OCI-LY7 (cell line): Measurements from ENCODE around the gene DAPK1. TPM values are rescaled to one million over a fixed set of nuclear protein-coding genes. Genes with fewer than 3 reads are reported as not detected.

Source experiments
- BruUV-seq: library from RNA; stranded (reverse); fragments of 400-500 nt; replicated peaks from 2 replicates; lab custom pipeline; 2021; lab: Mats Ljungman, UMichigan
- CTCF ChIA-PET: fragments of 300-600 bp; sonication (Branson Sonifier 250); formaldehyde crosslinking; loops from one replicate; lab custom pipeline; 2022; ENCODE audit warnings: antibody characterized with exemption; ENCODE audit not compliant: unreplicated experiment; lab: Charles Lee
- POLR2A ChIA-PET: fragments of 300-600 bp; sonication (Branson Sonifier 250); formaldehyde crosslinking; loops from one replicate; lab custom pipeline; 2022; ENCODE audit warnings: antibody characterized with exemption; lab: Charles Lee
- DNase-seq: peaks from one replicate; pipeline ENCODE4 v3.0.0-alpha.2; 2015; ENCODE audit warnings: low spot score
- H2AFZ ChIP-seq: fragments of 200-600 bp; sonication (generic), shearing (Covaris generic); 2 replicates; pipeline ENCODE4 v1.6.1; 2014; ENCODE audit warnings: mild to moderate bottlenecking, antibody characterized with exemption, low read length, moderate library complexity
- H3K27ac ChIP-seq: fragments of 200-600 bp; sonication (generic); 2 replicates; pipeline ENCODE4 v1.5.1; 2014; ENCODE audit warnings: mixed run types, low read depth, mild to moderate bottlenecking, moderate library complexity, low read length, inconsistent platforms; ENCODE audit not compliant: poor library complexity, severe bottlenecking
- H3K36me3 ChIP-seq: fragments of 200-600 bp; sonication (generic); 2 replicates; pipeline ENCODE4 v1.6.1; 2014; ENCODE audit warnings: mild to moderate bottlenecking, antibody characterized with exemption, low read length, moderate library complexity, mixed read lengths; ENCODE audit not compliant: insufficient read depth
- H3K4me1 ChIP-seq: fragments of 200-600 bp; sonication (generic); 2 replicates; pipeline ENCODE4 v1.5.1; 2014; ENCODE audit warnings: mild to moderate bottlenecking, low read length; ENCODE audit not compliant: insufficient read depth, poor library complexity, severe bottlenecking
- H3K4me2 ChIP-seq: fragments of 200-600 bp; sonication (generic); 2 replicates; pipeline ENCODE4 v1.6.1; 2014; ENCODE audit warnings: mild to moderate bottlenecking, low read length
- H3K4me3 ChIP-seq: fragments of 200-600 bp; sonication (generic); 2 replicates; pipeline ENCODE4 v1.5.1; 2014; ENCODE audit warnings: mild to moderate bottlenecking, low read depth, low read length; ENCODE audit not compliant: poor library complexity, severe bottlenecking
- H3K79me2 ChIP-seq: fragments of 200-600 bp; sonication (generic); 2 replicates; pipeline ENCODE4 v1.6.1; 2016; ENCODE audit warnings: low read depth, mild to moderate bottlenecking, low read length, moderate library complexity, mixed read lengths; ENCODE audit not compliant: insufficient read depth
- H3K9me2 ChIP-seq: fragments of 200-600 bp; sonication (generic); 2 replicates; pipeline ENCODE4 v1.6.1; 2016; ENCODE audit warnings: mild to moderate bottlenecking, low read length, mixed read lengths; ENCODE audit not compliant: insufficient read depth
- H3K9me3 ChIP-seq: fragments of 200-600 bp; sonication (generic); 2 replicates; pipeline ENCODE4 v1.6.1; 2014; ENCODE audit warnings: mild to moderate bottlenecking, mixed run types, low read length, mixed read lengths
- H4K20me1 ChIP-seq: fragments of 200-600 bp; sonication (generic); 2 replicates; pipeline ENCODE4 v1.6.1; 2014; ENCODE audit warnings: mild to moderate bottlenecking, antibody characterized with exemption, low read length, moderate library complexity, mixed read lengths; ENCODE audit not compliant: insufficient read depth
- CTCF ChIP-seq: fragments of 200-600 bp; sonication (generic); conservative IDR thresholded peaks from 2 replicates; pipeline ENCODE4 v1.5.1; 2014; ENCODE audit warnings: mild to moderate bottlenecking, antibody characterized with exemption, low read length, moderate library complexity, mixed read lengths
- EZH2phosphoT487 ChIP-seq: fragments of 200-600 bp; sonication (generic); IDR thresholded peaks from 2 replicates; pipeline ENCODE4 v1.6.1; 2018; ENCODE audit warnings: low read depth, borderline replicate concordance, mild to moderate bottlenecking, mixed run types, antibody characterized with exemption, low read length, moderate library complexity, mixed read lengths
- intact Hi-C: fragments of 100-400 bp; cut with micrococcal nuclease; formaldehyde crosslinking; loops from one replicate; pipeline ENCODE4 v1.10.0; 2022; ENCODE audit not compliant: unreplicated experiment
- total RNA-seq, 2 experiments: library from RNA; depleted of rRNA in 1 of 2; stranded (reverse); fragments of >200 nt in 1 of 2; shearing (Covaris generic) in 1 of 2; gene quantifications; 2 replicates each; pipeline ENCODE4 v1.2.3, GENCODE V29; 2014 to 2022

Gene DAPK1
- total RNA-seq, 2 experiments from 2014 or later = 0.25 to 3.5 TPM

- Histone ChIP-seq H3K4me2 (no peak overlapping the region), H3K36me3 (no peaks in the 10 kb centered on the region), H3K4me3 (no peak overlapping the region), H3K27ac (no peak overlapping the region), H2AFZ (no peak overlapping the region), H3K9me3 (no peaks in the 10 kb centered on the region), H3K4me1 (no peaks in the 10 kb centered on the region), H4K20me1 (no peaks in the 10 kb centered on the region), H3K79me2 (no peaks in the 10 kb centered on the region), H3K9me2 (no peaks in the 10 kb centered on the region)
- no TSS peak for BruUV-seq
- DNase-seq = no peak
- ChIA-PET CTCF (no interaction called here), POLR2A (no interaction called here)
- no peak for TF ChIP-seq EZH2phosphoT487
- TF ChIP-seq CTCF = no peak
- intact Hi-C loops = no loop called here
These were observed 221.4 kb downstream of the DAPK1 start for GRCh38 chr9:87718852-87719612.

GRCh38 chr9:87720173-87720572 is 222.5 kb downstream of the DAPK1 start:
- H3K9me3 ChIP-seq = no peaks in the 10 kb centered on the region
- no peak overlapping the region for H2AFZ ChIP-seq
- H3K4me2 ChIP-seq = no peak overlapping the region
- TF ChIP-seq EZH2phosphoT487 = no peak
- no peak for TF ChIP-seq CTCF
- H3K4me3 ChIP-seq = no peak overlapping the region
- H4K20me1 ChIP-seq = no peaks in the 10 kb centered on the region
- no peaks in the 10 kb centered on the region for H3K9me2 ChIP-seq
- no peaks in the 10 kb centered on the region for H3K36me3 ChIP-seq
- intact Hi-C loops = no loop called here
- H3K27ac ChIP-seq = no peak overlapping the region
- ChIA-PET POLR2A (no interaction called here), CTCF (no interaction called here)
- no peak for DNase-seq
- no peaks in the 10 kb centered on the region for H3K4me1 ChIP-seq
- BruUV-seq = no TSS peak
- H3K79me2 ChIP-seq = no peaks in the 10 kb centered on the region

GRCh38 chr9:87722393-87723088 is 224.9 kb downstream of the DAPK1 start:
- Histone ChIP-seq H3K36me3 (no peaks in the 10 kb centered on the region), H3K27ac (no peak overlapping the region), H3K4me2 (no peak overlapping the region), H3K4me1 (no peaks in the 10 kb centered on the region), H3K9me2 (no peaks in the 10 kb centered on the region), H3K4me3 (no peak overlapping the region), H2AFZ (no peak overlapping the region), H4K20me1 (no peaks in the 10 kb centered on the region), H3K79me2 (no peaks in the 10 kb centered on the region), H3K9me3 (no peaks in the 10 kb centered on the region)
- BruUV-seq = no TSS peak
- POLR2A ChIA-PET = interaction anchor here (1.3 to 1.5 kb wide), 2 partner anchors 12 to 50 kb away, joined by 3 to 5 read pairs; no protein-coding TSS in a partner anchor
- TF ChIP-seq EZH2phosphoT487 = no peak
- no peak for TF ChIP-seq CTCF
- CTCF ChIA-PET = no interaction called here
- DNase-seq = no peak
- intact Hi-C loops = no loop called here
